ACC112 (cell line): ENCODE data around the gene ROBO1.

ENCODE experiments used
- H2AFZ ChIP-seq: fragments of 200-600 bp; sonication (generic); one replicate; pipeline ENCODE4 v1.6.0; 2017; ENCODE audit warnings: antibody characterized with exemption, low read length; ENCODE audit not compliant: unreplicated experiment
- H3K27ac ChIP-seq: fragments of 200-600 bp; sonication (generic); 2 replicates; pipeline ENCODE4 v1.5.1; 2014; ENCODE audit warnings: low read depth, mild to moderate bottlenecking, antibody characterized with exemption, low read length, moderate library complexity
- H3K27me3 ChIP-seq: fragments of 200-600 bp; sonication (generic); 2 replicates; pipeline ENCODE4 v1.6.1; 2014; ENCODE audit warnings: mild to moderate bottlenecking, antibody characterized with exemption, low read length, moderate library complexity, mixed read lengths; ENCODE audit not compliant: insufficient read depth
- H3K36me3 ChIP-seq: fragments of 200-600 bp; sonication (generic); 2 replicates; pipeline ENCODE4 v1.6.1; 2016; ENCODE audit warnings: mild to moderate bottlenecking, antibody characterized with exemption, low read length, moderate library complexity, mixed read lengths; ENCODE audit not compliant: insufficient read depth
- H3K4me1 ChIP-seq: fragments of 200-600 bp; sonication (generic); one replicate; pipeline ENCODE4 v1.6.1; 2016; ENCODE audit warnings: low read length, mixed read lengths; ENCODE audit not compliant: insufficient read depth, unreplicated experiment, control insufficient read depth
- H3K4me3 ChIP-seq: fragments of 200-600 bp; sonication (generic); 2 replicates; pipeline ENCODE4 v1.5.1; 2014; ENCODE audit warnings: mild to moderate bottlenecking, low read depth, low read length
- H3K79me2 ChIP-seq: fragments of 200-600 bp; sonication (generic); one replicate; pipeline ENCODE4 v1.6.0; 2016; ENCODE audit warnings: low read length; ENCODE audit not compliant: control insufficient read depth, unreplicated experiment, insufficient read depth

Gene ROBO1

DNA sequence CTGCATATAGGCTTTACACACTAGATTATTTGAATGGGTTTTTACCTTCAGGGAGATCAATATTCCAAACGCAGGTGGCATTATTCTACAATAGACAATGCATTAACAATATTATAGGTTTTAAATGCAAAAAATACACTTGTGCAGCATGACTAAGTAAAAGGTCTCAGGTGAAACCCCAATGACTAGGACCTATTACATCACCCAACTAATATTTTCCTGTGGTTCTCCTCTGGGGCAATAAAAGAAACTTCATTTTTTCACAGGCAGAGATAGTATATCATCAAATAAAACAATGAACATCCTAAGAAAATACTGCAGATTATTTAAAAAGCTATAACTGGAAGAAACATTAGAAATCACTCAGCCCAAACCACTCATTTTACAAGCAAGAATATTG lies 375.3 kb downstream of the ROBO1 start:
- Histone ChIP-seq H3K4me3 (no peak overlapping the region), H3K27me3 (no peaks in the 10 kb centered on the region), H3K36me3 (no peaks in the 10 kb centered on the region), H3K27ac (no peak overlapping the region), H3K4me1 (no peaks in the 10 kb centered on the region), H2AFZ (no peak overlapping the region), H3K79me2 (no peaks in the 10 kb centered on the region)

DNA sequence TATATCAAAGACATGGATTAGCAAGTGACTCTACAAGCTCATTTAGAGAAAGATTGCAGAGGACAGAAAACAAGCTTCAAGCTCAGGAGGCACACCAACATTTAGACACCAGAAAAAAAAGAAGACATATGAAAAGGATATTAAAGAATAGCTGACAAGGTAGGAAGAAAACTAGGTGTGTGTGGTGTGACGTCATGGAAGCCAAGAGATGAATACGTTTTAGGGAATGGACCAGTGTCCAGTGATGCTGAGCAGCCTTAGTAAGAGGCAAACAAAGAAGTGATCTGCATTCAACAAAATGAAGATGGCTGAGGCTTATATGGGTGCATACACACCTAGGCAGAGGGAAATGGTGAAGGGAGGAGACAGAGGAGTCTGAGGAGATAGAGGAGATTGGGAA lies 377.4 kb downstream of the ROBO1 start:
- Histone ChIP-seq H3K79me2 (no peaks in the 10 kb centered on the region), H2AFZ (no peak overlapping the region), H3K27me3 (no peaks in the 10 kb centered on the region), H3K36me3 (no peaks in the 10 kb centered on the region), H3K4me3 (no peak overlapping the region), H3K4me1 (no peaks in the 10 kb centered on the region), H3K27ac (no peak overlapping the region)

GRCh38 chr3:79385211-79385610 lies 382.6 kb downstream of the ROBO1 start:
- Histone ChIP-seq H3K79me2 (no peaks in the 10 kb centered on the region), H3K4me1 (peaks cover 4% of the 10 kb centered on the region), H3K27ac (no peak overlapping the region), H3K36me3 (no peaks in the 10 kb centered on the region), H2AFZ (peak overlapping the region; percentile 21), H3K27me3 (no peaks in the 10 kb centered on the region), H3K4me3 (no peak overlapping the region)

DNA sequence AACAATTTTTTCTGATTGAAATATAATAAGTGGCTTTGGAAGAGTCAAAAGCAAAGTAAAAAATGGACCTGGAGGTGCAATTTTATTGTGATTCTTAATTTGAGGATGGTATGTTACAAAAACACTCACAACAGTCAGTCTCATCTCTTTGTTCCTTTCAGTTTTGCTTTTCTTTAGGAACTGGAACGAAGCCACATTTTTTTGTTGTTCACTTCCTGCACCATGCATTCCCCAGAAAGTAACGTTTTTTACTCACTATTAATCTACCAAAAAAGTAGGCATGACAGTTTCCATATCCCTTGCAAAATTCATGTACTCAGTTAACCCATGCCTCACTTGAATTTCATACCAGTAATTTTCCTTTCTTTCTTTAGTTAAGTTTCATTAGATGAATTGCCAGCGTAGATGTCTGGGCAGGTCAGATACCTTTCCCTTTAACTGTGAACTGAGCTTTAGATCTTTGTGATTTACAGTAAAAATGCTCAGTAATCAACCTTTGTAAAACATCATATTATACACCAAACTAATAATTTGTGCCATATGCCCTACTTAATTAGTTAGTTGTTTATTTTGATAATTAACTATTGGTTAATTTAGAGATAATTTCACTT lies 384.3 kb downstream of the ROBO1 start:
- H2AFZ ChIP-seq, result peak overlapping the region; percentile 39

GRCh38 chr3:79380581-79380980 lies 387.2 kb downstream of the ROBO1 start:
- no peak overlapping the region for H2AFZ ChIP-seq
- peaks cover 4% of the 10 kb centered on the region for H3K4me1 ChIP-seq
- no peaks in the 10 kb centered on the region for H3K27me3 ChIP-seq
- no peak overlapping the region for H3K27ac ChIP-seq
- no peak overlapping the region for H3K4me3 ChIP-seq
- no peaks in the 10 kb centered on the region for H3K79me2 ChIP-seq
- H3K36me3 ChIP-seq, result no peaks in the 10 kb centered on the region

More for the DNA sequence above, 384.3 kb downstream of the ROBO1 start:
- H3K79me2 ChIP-seq, result no peaks in the 10 kb centered on the region
- H3K4me1 ChIP-seq, result peaks cover 4% of the 10 kb centered on the region
- peak overlapping the region; percentile 55 for H3K4me3 ChIP-seq
- H3K27ac ChIP-seq, result no peak overlapping the region
- H3K27me3 ChIP-seq, result no peaks in the 10 kb centered on the region
- H3K36me3 ChIP-seq, result no peaks in the 10 kb centered on the region

DNA sequence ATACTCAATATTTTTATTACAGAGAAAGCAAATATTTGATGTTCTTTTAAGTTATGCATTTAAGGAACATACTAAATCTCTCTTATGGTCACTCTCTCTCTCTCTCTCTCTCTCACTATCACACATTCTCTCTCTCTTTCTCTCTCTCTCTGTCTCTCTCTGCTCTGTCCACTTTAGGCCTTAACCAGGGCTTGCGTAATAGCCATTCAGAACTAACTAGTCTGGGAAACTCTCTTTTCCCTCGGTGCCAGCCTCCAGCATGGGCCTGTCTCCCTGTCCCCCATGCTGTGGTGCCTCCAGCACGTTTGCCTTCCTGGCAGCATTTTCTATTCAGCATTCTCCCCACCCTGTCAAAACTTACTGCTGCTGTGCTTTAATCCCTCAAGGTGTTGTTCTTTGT lies 389.7 kb downstream of the ROBO1 start:
- no peak overlapping the region for H3K27ac ChIP-seq
- H3K4me3 ChIP-seq, result no peak overlapping the region
- no peaks in the 10 kb centered on the region for H3K36me3 ChIP-seq
- no peaks in the 10 kb centered on the region for H3K27me3 ChIP-seq
- peaks cover 4% of the 10 kb centered on the region for H3K4me1 ChIP-seq
- H3K79me2 ChIP-seq, result no peaks in the 10 kb centered on the region
- no peak overlapping the region for H2AFZ ChIP-seq

DNA sequence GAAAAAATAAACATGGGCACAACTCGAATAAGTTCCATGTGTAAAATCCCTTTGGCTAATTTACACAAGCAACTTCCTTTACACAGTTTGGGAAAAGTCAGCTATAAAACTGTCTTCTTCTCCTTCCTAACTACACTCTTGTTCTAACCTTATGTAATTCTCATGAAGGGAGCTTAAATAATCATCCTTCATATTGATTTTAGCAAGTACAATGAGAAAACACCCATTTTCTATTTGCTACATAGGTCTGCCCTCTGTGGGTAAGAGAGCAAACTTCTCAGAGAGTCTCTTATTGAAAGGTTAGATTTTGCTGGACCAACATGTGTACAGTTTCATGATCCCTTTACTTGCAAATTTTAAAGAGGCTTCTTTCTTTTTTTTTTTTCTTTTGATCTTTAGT lies 398.5 kb downstream of the ROBO1 start:
- Histone ChIP-seq H2AFZ (peak overlapping the region; percentile 72), H3K79me2 (no peaks in the 10 kb centered on the region), H3K27me3 (no peaks in the 10 kb centered on the region), H3K4me3 (no peak overlapping the region), H3K36me3 (no peaks in the 10 kb centered on the region), H3K4me1 (peaks cover 28% of the 10 kb centered on the region), H3K27ac (no peak overlapping the region)

- Histone ChIP-seq H3K79me2 (no peaks in the 10 kb centered on the region), H3K36me3 (no peaks in the 10 kb centered on the region), H3K27me3 (no peaks in the 10 kb centered on the region), H3K27ac (no peak overlapping the region), H3K4me1 (peaks cover 28% of the 10 kb centered on the region), H2AFZ (no peak overlapping the region), H3K4me3 (no peak overlapping the region)
These were observed 399.4 kb downstream of the ROBO1 start for GRCh38 chr3:79368403-79368802.

- Histone ChIP-seq H3K79me2 (no peaks in the 10 kb centered on the region), H3K4me1 (peaks cover 31% of the 10 kb centered on the region), H3K4me3 (no peak overlapping the region), H3K36me3 (no peaks in the 10 kb centered on the region), H3K27ac (peak overlapping the region; percentile 83), H3K27me3 (no peaks in the 10 kb centered on the region), H2AFZ (no peak overlapping the region)
These were observed 400.0 kb downstream of the ROBO1 start for GRCh38 chr3:79367803-79368202.

DNA sequence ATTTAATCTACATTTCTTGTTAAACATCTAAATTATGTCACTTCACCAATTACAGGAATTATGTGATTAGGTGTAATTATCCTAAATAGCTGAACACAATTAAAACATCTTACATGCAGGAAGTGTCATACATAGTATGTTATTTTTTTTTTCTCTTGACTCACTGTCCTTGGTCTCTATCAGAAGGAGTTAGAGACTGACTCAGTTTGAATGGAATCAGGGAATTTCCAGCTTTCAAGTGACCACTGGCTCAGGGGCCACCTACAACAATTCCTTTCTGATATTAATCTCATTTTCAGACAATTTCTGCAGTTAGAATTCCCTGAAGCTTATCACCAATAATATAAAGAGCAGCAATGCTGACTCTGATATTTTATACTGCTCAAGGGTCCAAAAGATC lies 400.7 kb downstream of the ROBO1 start:
- Histone ChIP-seq H3K79me2 (no peaks in the 10 kb centered on the region), H3K27ac (peak overlapping the region; percentile 83), H2AFZ (peak overlapping the region; percentile 43), H3K4me1 (peaks cover 39% of the 10 kb centered on the region), H3K36me3 (no peaks in the 10 kb centered on the region), H3K4me3 (peak overlapping the region; percentile 32; the same call in 1 of the 2 replicates), H3K27me3 (no peaks in the 10 kb centered on the region)

DNA sequence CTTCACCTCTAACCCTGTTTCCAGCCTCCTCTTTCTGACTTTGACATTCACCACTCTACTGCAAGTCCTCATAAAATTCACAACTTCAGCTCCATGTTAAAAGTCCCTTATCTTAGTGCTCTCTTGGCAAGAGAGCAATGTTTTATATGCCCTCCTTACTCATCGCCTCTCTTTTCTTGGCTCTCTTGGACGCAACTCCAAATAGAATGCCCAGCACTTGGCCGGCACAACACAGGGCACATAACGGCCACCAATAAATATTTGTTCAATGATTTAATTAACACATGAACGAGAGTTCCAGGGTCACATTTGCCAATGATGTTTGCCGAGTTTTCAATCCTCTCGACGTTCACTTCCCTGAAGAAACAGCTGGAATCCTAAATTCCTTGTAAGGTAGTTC lies 401.4 kb downstream of the ROBO1 start:
- Histone ChIP-seq H3K27ac (peak overlapping the region; percentile 83), H3K4me3 (peak overlapping the region; percentile 8; the same call in 1 of the 2 replicates), H2AFZ (peak overlapping the region; percentile 41), H3K36me3 (no peaks in the 10 kb centered on the region), H3K27me3 (no peaks in the 10 kb centered on the region), H3K4me1 (peaks cover 39% of the 10 kb centered on the region), H3K79me2 (no peaks in the 10 kb centered on the region)
